Daoy (cell line): Measurements from ENCODE around the gene MIS18BP1. TPM values are rescaled to one million over a fixed set of nuclear protein-coding genes. Genes with fewer than 3 reads are reported as not detected.

Experiments
- total RNA-seq: library from RNA; depleted of rRNA; stranded (reverse); fragments of >200 nt; shearing (Covaris generic); gene quantifications from 2 replicates; pipeline ENCODE4 v1.2.3, GENCODE V29; 2014; rRNA removed

Gene MIS18BP1
- total RNA-seq, 1 experiment from 2014 or later = 36.8 TPM

Other genes starting within 250 kb of the MIS18BP1 start
- gene PRPF39, start 169.1 kb downstream of the MIS18BP1 start, total RNA-seq = 19.1 and 22.2 TPM in 2 replicates
- gene FKBP3, start 118.7 kb downstream of the MIS18BP1 start, total RNA-seq = 47.0 and 64.6 TPM in 2 replicates
- 15.9 and 20.1 TPM in 2 replicates for gene FANCM, start 117.3 kb downstream of the MIS18BP1 start, total RNA-seq